Measurements from ENCODE around the gene TNS3. TPM values are rescaled to one million over a fixed set of nuclear protein-coding genes. Genes with fewer than 3 reads are reported as not detected.

The TNS3 gene
- total RNA-seq, 1 donor from 2014 or later = 92.9 TPM

DNA sequence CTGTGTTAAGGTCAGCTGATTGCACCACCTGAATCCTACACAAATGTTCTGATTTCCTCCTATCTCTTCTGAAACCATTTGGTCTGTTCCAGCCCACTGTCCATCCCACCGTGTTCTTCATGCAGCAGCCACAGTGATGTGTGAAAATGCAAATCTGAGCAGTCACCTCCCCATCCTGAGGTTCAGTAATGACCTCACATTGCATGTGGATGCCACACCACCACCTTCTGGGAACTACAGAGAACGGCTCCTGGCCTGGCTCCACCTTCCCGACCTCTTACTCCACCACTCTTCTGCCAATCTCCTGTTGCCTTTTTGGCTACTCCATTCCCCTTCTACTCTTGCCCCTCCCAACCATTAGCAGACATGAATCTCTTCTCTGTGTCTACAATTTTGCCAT, 244.4 kb downstream of the TNS3 start:
- Histone ChIP-seq H3K9ac (ENCODE audit: low read length) (no peak overlapping the region), H3K4me2 (ENCODE audit: low read length) (no peak overlapping the region), H2AFZ (ENCODE audit: low read depth, low read length) (no peak overlapping the region), H4K20me1 (ENCODE audit: insufficient read depth, low read length) (peaks cover 21% of the 10 kb centered on the region), H3K36me3 (ENCODE audit: insufficient read depth, low read length) (peaks cover 3% of the 10 kb centered on the region), H3K27ac (ENCODE audit: low read depth, low read length) (no peak overlapping the region), H3K9me3 (ENCODE audit: insufficient read depth, low read depth, low read length) (no peaks in the 10 kb centered on the region), H3K4me3 (ENCODE audit: insufficient read depth, low read depth, low read length) (no peak overlapping the region), H3K79me2 (ENCODE audit: insufficient read depth, low read length) (no peaks in the 10 kb centered on the region), H3K27me3 (ENCODE audit: insufficient read depth, low read length) (no peaks in the 10 kb centered on the region), H3K4me1 (ENCODE audit: insufficient read depth, low read length) (peaks cover 5% of the 10 kb centered on the region)
- Mint-ChIP-seq H3K9me3 (ENCODE audit: unreplicated experiment) (no peaks in the 10 kb centered on the region), H3K36me3 (ENCODE audit: low read depth, unreplicated experiment) (peaks cover 18% of the 10 kb centered on the region), H3K4me1 (ENCODE audit: low read depth, unreplicated experiment) (peaks cover 8% of the 10 kb centered on the region), H3K27ac (ENCODE audit: unreplicated experiment) (no peak overlapping the region), H3K4me3 (ENCODE audit: unreplicated experiment) (no peak overlapping the region), H3K27me3 (ENCODE audit: low read depth, unreplicated experiment) (no peaks in the 10 kb centered on the region)
- DNase-seq (ENCODE audit: low read depth) (peak; percentile 57), FAIRE-seq (no peak)
- no peak for TF ChIP-seq EZH2 (IDR thresholded peaks at IDR 0.05; ENCODE audit: insufficient read depth, low read length)
- TF ChIP-seq, protein P1, sequence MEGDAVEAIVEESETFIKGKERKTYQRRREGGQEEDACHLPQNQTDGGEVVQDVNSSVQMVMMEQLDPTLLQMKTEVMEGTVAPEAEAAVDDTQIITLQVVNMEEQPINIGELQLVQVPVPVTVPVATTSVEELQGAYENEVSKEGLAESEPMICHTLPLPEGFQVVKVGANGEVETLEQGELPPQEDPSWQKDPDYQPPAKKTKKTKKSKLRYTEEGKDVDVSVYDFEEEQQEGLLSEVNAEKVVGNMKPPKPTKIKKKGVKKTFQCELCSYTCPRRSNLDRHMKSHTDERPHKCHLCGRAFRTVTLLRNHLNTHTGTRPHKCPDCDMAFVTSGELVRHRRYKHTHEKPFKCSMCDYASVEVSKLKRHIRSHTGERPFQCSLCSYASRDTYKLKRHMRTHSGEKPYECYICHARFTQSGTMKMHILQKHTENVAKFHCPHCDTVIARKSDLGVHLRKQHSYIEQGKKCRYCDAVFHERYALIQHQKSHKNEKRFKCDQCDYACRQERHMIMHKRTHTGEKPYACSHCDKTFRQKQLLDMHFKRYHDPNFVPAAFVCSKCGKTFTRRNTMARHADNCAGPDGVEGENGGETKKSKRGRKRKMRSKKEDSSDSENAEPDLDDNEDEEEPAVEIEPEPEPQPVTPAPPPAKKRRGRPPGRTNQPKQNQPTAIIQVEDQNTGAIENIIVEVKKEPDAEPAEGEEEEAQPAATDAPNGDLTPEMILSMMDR (IDR thresholded peaks at IDR 0.05; ENCODE audit: insufficient read depth, low read depth, low read length) = no peak

DNA sequence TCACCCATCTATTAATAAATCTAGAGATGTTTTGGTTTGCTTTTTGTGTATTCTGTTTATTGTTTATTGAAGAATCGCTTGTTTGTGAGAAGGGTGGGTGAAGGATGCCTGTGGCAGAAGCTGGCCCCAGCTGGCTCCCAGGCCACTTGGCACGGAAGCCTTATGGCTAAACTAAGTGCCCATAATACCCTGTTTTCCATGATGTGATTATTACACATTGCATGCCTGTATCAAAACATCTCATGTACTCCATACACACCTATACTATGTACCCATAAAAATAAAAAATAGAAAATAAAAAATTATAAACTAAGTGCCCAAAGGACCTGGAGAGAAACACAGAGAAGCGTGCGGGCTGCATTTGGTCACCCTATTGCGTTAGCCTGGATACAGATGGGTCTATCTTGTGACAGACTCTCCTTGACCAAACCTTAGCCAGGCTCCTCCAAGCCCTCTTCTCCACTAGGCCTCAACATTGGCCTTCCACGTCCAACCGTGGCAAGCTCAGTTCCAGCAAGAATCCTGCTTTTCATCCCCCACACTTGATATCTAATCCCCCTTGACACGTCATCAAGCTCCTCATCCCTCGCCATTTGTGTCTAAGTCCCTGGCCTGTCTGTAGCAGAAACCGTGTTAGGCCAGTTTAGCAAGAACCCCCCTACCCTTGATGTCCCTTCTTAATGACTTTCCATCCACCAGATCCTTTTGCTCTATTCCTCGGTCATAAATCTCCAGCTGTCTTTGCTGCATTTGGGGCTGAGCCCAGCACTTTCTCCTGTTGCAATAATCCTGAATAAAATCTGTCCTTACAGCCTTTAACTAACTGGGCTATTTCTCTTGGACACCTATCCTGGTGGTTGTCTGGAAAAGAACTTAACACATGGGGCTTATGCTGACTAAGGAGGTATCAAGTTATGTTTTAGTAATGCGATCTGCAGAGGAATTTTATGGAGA, 245.2 kb downstream of the TNS3 start:
- Histone ChIP-seq H4K20me1 (ENCODE audit: insufficient read depth, low read length) (peaks cover 23% of the 10 kb centered on the region), H3K9ac (ENCODE audit: low read length) (no peak overlapping the region), H2AFZ (ENCODE audit: low read depth, low read length) (no peak overlapping the region), H3K79me2 (ENCODE audit: insufficient read depth, low read length) (no peaks in the 10 kb centered on the region), H3K4me3 (ENCODE audit: insufficient read depth, low read depth, low read length) (no peak overlapping the region), H3K4me1 (ENCODE audit: insufficient read depth, low read length) (peaks cover 5% of the 10 kb centered on the region), H3K9me3 (ENCODE audit: insufficient read depth, low read depth, low read length) (no peaks in the 10 kb centered on the region), H3K4me2 (ENCODE audit: low read length) (no peak overlapping the region), H3K36me3 (ENCODE audit: insufficient read depth, low read length) (peaks cover 3% of the 10 kb centered on the region), H3K27me3 (ENCODE audit: insufficient read depth, low read length) (no peaks in the 10 kb centered on the region), H3K27ac (ENCODE audit: low read depth, low read length) (no peak overlapping the region)
- H3K4me3 Mint-ChIP-seq (ENCODE audit: unreplicated experiment) = no peak overlapping the region
- no peak for TF ChIP-seq EZH2 (IDR thresholded peaks at IDR 0.05; ENCODE audit: insufficient read depth, low read length)
- TF ChIP-seq, protein P1 (IDR thresholded peaks at IDR 0.05; ENCODE audit: insufficient read depth, low read depth, low read length) = no peak
- H3K36me3 Mint-ChIP-seq (ENCODE audit: low read depth, unreplicated experiment) = peaks cover 19% of the 10 kb centered on the region
- peaks cover 16% of the 10 kb centered on the region for H3K4me1 Mint-ChIP-seq (ENCODE audit: low read depth, unreplicated experiment)
- H3K27ac Mint-ChIP-seq (ENCODE audit: unreplicated experiment) = no peak overlapping the region
- DNase-seq (ENCODE audit: low read depth) (peak; percentile 16), FAIRE-seq (no peak)
- no peaks in the 10 kb centered on the region for H3K27me3 Mint-ChIP-seq (ENCODE audit: low read depth, unreplicated experiment)
- H3K9me3 Mint-ChIP-seq (ENCODE audit: unreplicated experiment) = no peaks in the 10 kb centered on the region
